GOT3 (cell line): Measurements from ENCODE around the gene CCDC154.

Experiments used
- DNase-seq: peaks from one replicate; lab custom pipeline; 2025; ENCODE audit warnings: mixed read lengths; lab: John Stamatoyannopoulos, UW

CCDC154 gene

GRCh38 chr16:1393613-1394176 lies 50.7 kb downstream of the CCDC154 start:
- no peak for DNase-seq

GRCh38 chr16:1392826-1393225 lies 51.5 kb downstream of the CCDC154 start:
- no peak for DNase-seq

- DNase-seq, result no peak
Measured at GRCh38 chr16:1390239-1390779, 54.0 kb downstream of the CCDC154 start.

- DNase-seq, result no peak
Measured at GRCh38 chr16:1389762-1390161, 54.6 kb downstream of the CCDC154 start.

- DNase-seq, result no peak
Measured at GRCh38 chr16:1387331-1387730, 57.0 kb downstream of the CCDC154 start.

GRCh38 chr16:1385232-1385631 lies 59.1 kb downstream of the CCDC154 start:
- DNase-seq, result no peak
